ENCODE results near the gene LYSMD2.

Gene LYSMD2

DNA sequence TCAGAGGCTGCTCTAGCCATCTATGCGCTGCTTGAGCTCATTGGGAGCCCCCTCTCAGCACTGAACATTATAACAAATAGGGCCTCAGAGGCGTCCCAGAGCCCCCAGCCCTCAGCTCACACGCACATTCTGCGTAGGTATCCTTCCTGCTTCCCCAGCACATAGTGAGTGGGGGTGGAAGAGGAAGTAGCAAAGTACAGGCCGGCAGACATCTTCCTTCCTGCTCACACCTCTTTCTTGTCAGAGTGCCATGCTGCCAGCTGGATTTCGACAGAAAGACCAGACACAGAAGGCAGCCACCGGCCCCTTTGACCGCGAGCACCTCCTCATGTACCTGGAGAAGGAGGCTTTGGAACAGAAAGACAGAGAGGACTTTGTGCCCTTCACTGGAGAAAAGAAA is 30.6 kb upstream of the LYSMD2 start:
- Histone ChIP-seq H3K4me2 (ENCODE audit: low read length) (no peak overlapping the region), H3K4me1 (ENCODE audit: control insufficient read depth, insufficient read depth, low read length) (no peaks in the 10 kb centered on the region), H3K4me3 (ENCODE audit: low read length) (no peak overlapping the region), H3K27me3 (ENCODE audit: control insufficient read depth, insufficient read depth, low read length) (no peaks in the 10 kb centered on the region), H3K9me3 (replicated peaks; ENCODE audit: low read length) (no peaks in the 10 kb centered on the region), H3K36me3 (ENCODE audit: insufficient read depth, low read length) (no peaks in the 10 kb centered on the region), H3K9ac (ENCODE audit: low read depth, low read length) (no peak overlapping the region)

DNA sequence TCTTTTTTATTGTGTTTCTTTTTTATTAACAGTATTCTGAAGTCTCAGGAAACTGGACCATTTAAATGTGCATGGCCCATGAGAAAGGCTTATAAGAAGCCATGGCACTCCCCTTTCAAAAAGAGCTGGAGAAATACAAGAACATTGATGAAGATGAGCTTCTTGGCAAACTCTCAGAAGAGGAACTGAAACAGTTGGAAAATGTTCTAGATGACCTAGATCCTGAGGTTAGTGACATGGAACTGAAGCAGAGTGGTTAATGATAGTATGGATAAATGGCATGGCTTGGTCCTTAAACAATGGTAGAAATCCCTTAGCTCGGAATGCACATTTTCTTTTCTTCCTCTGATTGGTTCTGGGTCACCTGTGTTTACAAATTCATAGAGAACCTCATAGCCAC is 28.9 kb upstream of the LYSMD2 start:
- no peak overlapping the region for H3K4me3 ChIP-seq (ENCODE audit: low read length)

DNA sequence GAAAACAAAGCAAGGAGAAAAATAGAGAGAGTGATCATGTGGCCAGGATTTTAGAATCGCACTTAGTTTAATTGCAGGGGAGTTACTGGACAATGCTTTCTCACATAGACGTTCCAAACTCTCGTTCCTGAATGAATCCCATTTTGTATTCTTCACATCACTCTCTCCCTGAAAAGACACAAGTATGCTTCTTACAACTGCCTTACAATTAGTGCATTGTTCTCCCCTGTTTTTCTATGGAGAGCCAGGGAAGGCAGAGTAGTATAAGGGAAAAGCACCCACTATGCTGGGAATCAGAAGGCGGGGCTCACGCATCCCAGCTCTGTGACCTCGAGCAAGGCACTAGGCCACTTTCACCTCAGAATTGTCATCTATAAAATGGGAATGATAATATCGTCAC is 28.3 kb upstream of the LYSMD2 start:
- H3K27me3 ChIP-seq (ENCODE audit: control insufficient read depth, insufficient read depth, low read length) = no peaks in the 10 kb centered on the region

More for the DNA sequence above, 28.9 kb upstream of the LYSMD2 start:
- Histone ChIP-seq H3K9me3 (replicated peaks; ENCODE audit: low read length) (no peaks in the 10 kb centered on the region), H3K9ac (ENCODE audit: low read depth, low read length) (no peak overlapping the region), H3K4me2 (ENCODE audit: low read length) (no peak overlapping the region), H3K36me3 (ENCODE audit: insufficient read depth, low read length) (no peaks in the 10 kb centered on the region), H3K27me3 (ENCODE audit: control insufficient read depth, insufficient read depth, low read length) (no peaks in the 10 kb centered on the region), H3K4me1 (ENCODE audit: control insufficient read depth, insufficient read depth, low read length) (no peaks in the 10 kb centered on the region)

DNA sequence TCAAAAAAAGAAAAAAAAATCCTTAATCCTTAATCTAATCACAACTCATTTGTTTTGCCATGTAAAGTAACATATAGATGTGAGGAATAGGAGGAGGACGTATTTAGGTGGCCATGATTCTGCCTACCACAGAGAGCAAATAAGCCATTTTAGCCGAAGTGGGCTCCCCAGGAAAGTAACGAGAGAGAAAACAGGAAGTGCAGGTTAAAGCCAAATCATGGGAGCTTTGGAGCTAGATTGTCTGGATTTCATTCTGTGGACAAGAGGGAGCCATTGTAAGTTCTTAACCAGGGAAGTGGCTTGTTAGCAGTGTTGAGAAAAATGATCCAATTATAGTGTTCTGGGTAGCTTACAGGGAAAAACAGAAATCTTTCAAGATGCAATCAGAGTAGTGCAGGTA is 23.4 kb upstream of the LYSMD2 start:
- Histone ChIP-seq H3K4me1 (ENCODE audit: control insufficient read depth, insufficient read depth, low read length) (peaks cover 16% of the 10 kb centered on the region), H3K4me2 (ENCODE audit: low read length) (no peak overlapping the region)

More for the DNA sequence above, 28.3 kb upstream of the LYSMD2 start:
- H3K4me1 ChIP-seq (ENCODE audit: control insufficient read depth, insufficient read depth, low read length) = no peaks in the 10 kb centered on the region
- no peak overlapping the region for H3K4me3 ChIP-seq (ENCODE audit: low read length)
- H3K9me3 ChIP-seq (replicated peaks; ENCODE audit: low read length) = no peaks in the 10 kb centered on the region
- H3K36me3 ChIP-seq (ENCODE audit: insufficient read depth, low read length) = no peaks in the 10 kb centered on the region
- no peak overlapping the region for H3K9ac ChIP-seq (ENCODE audit: low read depth, low read length)
- H3K4me2 ChIP-seq (ENCODE audit: low read length) = no peak overlapping the region

DNA sequence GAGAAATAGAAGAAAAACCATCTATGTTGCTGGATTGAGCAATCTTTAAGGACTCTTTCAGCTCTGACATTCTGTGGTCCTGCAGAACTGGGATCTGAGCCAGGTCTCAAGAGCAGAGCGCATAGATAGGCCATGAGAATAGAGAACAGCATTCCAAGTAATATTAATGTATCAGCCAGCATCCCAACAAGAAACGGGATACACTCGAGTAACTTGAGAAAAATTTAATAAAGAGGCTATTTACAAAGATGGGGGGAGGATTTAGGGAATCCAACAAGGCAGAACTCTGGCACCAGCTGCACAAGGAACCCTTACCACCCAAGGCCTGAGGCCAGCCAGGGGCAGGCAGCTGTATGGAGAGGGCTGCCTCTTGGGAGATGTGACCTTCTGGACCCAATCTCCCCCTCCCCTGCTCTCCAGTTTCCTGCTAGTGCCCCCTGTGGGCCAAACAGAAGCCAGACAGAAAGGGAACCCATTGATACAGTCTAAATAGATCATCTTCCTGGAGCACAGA is 22.2 kb upstream of the LYSMD2 start:
- no peaks in the 10 kb centered on the region for H3K27me3 ChIP-seq (ENCODE audit: control insufficient read depth, insufficient read depth, low read length)
- H3K4me3 ChIP-seq (ENCODE audit: low read length) = no peak overlapping the region
- no peaks in the 10 kb centered on the region for H3K9me3 ChIP-seq (replicated peaks; ENCODE audit: low read length)
- no peaks in the 10 kb centered on the region for H3K36me3 ChIP-seq (ENCODE audit: insufficient read depth, low read length)
- peaks cover 16% of the 10 kb centered on the region for H3K4me1 ChIP-seq (ENCODE audit: control insufficient read depth, insufficient read depth, low read length)
- no peak overlapping the region for H3K9ac ChIP-seq (ENCODE audit: low read depth, low read length)
- H3K4me2 ChIP-seq (ENCODE audit: low read length) = no peak overlapping the region

More for the DNA sequence above, 23.4 kb upstream of the LYSMD2 start:
- Histone ChIP-seq H3K4me3 (ENCODE audit: low read length) (no peak overlapping the region), H3K27me3 (ENCODE audit: control insufficient read depth, insufficient read depth, low read length) (no peaks in the 10 kb centered on the region), H3K9ac (ENCODE audit: low read depth, low read length) (no peak overlapping the region), H3K9me3 (replicated peaks; ENCODE audit: low read length) (no peaks in the 10 kb centered on the region), H3K36me3 (ENCODE audit: insufficient read depth, low read length) (no peaks in the 10 kb centered on the region)

DNA sequence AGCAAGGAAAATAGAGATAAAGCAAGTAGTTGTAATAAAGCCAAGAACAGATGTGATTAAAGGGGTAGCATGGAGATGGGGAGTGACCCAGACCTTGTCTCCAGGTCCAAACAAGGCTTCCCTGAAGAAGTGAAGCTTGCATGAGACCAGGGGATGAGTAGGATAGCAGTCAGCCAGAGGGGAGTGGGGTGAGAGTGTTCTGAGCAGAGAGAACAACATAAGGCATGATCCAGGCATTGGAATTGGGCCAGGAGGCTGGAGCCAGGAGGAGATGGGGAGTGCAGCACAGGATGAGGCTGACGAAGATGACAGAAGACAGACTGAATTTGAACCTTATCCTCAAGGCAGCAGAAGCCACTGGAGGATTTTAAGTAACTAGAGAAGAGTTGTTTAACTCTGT is 21.2 kb upstream of the LYSMD2 start:
- H3K9ac ChIP-seq (ENCODE audit: low read depth, low read length) = no peak overlapping the region
- no peaks in the 10 kb centered on the region for H3K27me3 ChIP-seq (ENCODE audit: control insufficient read depth, insufficient read depth, low read length)
- peaks cover 16% of the 10 kb centered on the region for H3K4me1 ChIP-seq (ENCODE audit: control insufficient read depth, insufficient read depth, low read length)
- no peak overlapping the region for H3K4me3 ChIP-seq (ENCODE audit: low read length)
- no peaks in the 10 kb centered on the region for H3K9me3 ChIP-seq (replicated peaks; ENCODE audit: low read length)
- H3K36me3 ChIP-seq (ENCODE audit: insufficient read depth, low read length) = no peaks in the 10 kb centered on the region
- H3K4me2 ChIP-seq (ENCODE audit: low read length) = peak overlapping the region; percentile 8

DNA sequence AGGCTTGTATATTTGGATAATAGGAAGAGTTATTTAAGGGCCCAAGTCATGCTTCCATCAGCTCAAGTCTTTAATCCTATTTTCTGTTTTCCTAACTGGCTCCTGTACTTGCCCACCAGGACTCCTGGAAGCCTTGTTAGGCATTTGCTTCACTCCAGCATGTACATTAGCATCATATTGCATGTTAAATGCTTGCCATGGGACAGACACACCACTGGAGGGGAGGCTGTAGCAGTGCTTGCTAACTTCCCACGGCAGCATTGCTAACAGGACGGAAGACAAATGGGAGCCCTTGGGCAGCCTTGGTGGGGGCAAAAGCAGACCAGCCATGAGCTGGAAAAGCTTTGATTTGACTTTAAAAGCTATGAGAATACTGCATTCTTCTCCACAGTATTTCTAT is 20.0 kb upstream of the LYSMD2 start:
- H3K9me3 ChIP-seq (replicated peaks; ENCODE audit: low read length) = no peaks in the 10 kb centered on the region
- no peak overlapping the region for H3K4me2 ChIP-seq (ENCODE audit: low read length)
- no peak overlapping the region for H3K4me3 ChIP-seq (ENCODE audit: low read length)
- no peaks in the 10 kb centered on the region for H3K36me3 ChIP-seq (ENCODE audit: insufficient read depth, low read length)
- no peaks in the 10 kb centered on the region for H3K27me3 ChIP-seq (ENCODE audit: control insufficient read depth, insufficient read depth, low read length)
- H3K4me1 ChIP-seq (ENCODE audit: control insufficient read depth, insufficient read depth, low read length) = peaks cover 17% of the 10 kb centered on the region
- H3K9ac ChIP-seq (ENCODE audit: low read depth, low read length) = no peak overlapping the region

DNA sequence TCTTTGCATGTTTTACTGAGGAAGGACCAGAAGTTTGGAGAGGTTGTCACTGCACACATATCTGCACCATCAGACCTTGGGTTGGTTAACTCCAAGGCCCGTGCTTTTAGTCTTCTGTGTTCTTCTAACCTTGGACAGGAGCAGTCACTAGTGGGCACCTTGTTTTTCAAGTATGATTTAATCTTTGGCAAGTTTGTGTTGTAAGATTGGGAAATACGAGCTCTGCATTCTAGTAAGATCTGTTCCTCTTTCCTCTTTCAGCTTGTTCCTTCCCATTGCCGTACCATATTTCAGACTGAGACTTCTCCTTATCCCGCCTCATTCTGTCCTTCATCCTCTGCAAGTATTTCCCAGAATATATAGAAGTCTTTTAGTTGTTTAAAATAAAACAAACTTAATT is 19.0 kb upstream of the LYSMD2 start:
- Histone ChIP-seq H3K9ac (ENCODE audit: low read depth, low read length) (no peak overlapping the region), H3K4me3 (ENCODE audit: low read length) (no peak overlapping the region), H3K4me1 (ENCODE audit: control insufficient read depth, insufficient read depth, low read length) (peaks cover 21% of the 10 kb centered on the region), H3K36me3 (ENCODE audit: insufficient read depth, low read length) (no peaks in the 10 kb centered on the region), H3K4me2 (ENCODE audit: low read length) (no peak overlapping the region), H3K27me3 (ENCODE audit: control insufficient read depth, insufficient read depth, low read length) (no peaks in the 10 kb centered on the region), H3K9me3 (replicated peaks; ENCODE audit: low read length) (no peaks in the 10 kb centered on the region)

DNA sequence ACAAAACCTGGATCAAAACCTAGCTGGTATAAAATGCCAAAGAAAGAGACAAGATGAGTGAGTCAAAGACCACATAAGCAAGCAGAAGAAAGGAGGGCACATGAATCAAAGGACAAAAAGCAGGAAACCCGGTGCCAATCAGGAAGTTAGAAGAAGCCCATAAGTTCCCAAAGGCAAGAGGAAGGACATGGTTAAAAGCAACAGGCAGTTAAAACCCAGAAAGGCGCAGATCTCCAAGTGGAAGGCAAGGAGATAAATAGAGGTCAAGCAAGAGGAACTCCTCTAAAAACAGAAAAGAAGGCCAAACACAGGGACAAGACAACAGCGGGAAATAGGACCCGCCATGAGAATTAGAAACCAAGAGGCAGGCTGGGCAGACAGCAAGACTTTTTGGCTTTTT is 18.3 kb upstream of the LYSMD2 start:
- H3K36me3 ChIP-seq (ENCODE audit: insufficient read depth, low read length) = no peaks in the 10 kb centered on the region
- H3K9me3 ChIP-seq (replicated peaks; ENCODE audit: low read length) = no peaks in the 10 kb centered on the region
- peaks cover 26% of the 10 kb centered on the region for H3K4me1 ChIP-seq (ENCODE audit: control insufficient read depth, insufficient read depth, low read length)
- H3K27me3 ChIP-seq (ENCODE audit: control insufficient read depth, insufficient read depth, low read length) = peaks cover 4% of the 10 kb centered on the region
- H3K4me2 ChIP-seq (ENCODE audit: low read length) = no peak overlapping the region
- no peak overlapping the region for H3K4me3 ChIP-seq (ENCODE audit: low read length)
- no peak overlapping the region for H3K9ac ChIP-seq (ENCODE audit: low read depth, low read length)

DNA sequence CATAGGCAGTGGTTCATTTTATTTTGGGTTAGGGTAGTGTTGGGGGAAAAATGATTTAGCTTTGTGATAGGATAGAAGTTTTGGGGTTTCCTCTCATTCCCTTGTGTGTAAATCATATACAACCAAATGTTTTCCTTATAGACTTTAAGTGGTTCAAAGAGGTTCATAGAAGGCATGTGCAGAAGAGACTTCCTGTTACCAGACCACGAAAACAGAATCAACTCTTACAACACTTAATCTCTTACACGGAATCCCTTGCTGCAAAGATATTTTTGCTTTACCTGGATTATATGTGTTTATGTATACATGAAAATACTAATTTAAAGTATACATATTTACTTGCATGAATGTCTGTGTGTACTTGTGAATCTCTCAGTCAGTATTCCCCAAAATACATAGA is 16.8 kb upstream of the LYSMD2 start:
- H3K36me3 ChIP-seq (ENCODE audit: insufficient read depth, low read length) = no peaks in the 10 kb centered on the region
- H3K9ac ChIP-seq (ENCODE audit: low read depth, low read length) = no peak overlapping the region
- no peak overlapping the region for H3K4me2 ChIP-seq (ENCODE audit: low read length)
- H3K27me3 ChIP-seq (ENCODE audit: control insufficient read depth, insufficient read depth, low read length) = peaks cover 19% of the 10 kb centered on the region
- no peak overlapping the region for H3K4me3 ChIP-seq (ENCODE audit: low read length)
- H3K9me3 ChIP-seq (replicated peaks; ENCODE audit: low read length) = no peaks in the 10 kb centered on the region
- peaks cover 22% of the 10 kb centered on the region for H3K4me1 ChIP-seq (ENCODE audit: control insufficient read depth, insufficient read depth, low read length)

DNA sequence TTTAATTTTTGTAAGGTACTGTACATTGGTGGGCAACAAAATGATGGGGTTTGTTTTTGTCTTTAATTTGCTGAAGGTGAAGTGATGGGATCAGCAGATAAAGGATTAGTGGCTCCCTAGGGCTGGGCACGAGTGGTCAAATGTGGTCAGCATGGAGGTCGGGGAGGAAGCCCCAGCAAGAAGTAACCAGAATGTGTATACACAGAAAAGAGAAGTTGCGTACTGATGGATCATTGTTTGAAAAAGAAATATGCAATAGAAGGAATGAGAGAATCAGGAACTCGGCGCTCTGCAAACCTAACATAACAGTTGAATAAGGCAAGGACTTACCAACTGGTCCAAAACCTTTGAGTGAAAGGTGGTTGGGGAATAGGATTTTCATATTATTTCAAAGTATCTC is 15.4 kb upstream of the LYSMD2 start:
- Histone ChIP-seq H3K36me3 (ENCODE audit: insufficient read depth, low read length) (no peaks in the 10 kb centered on the region), H3K4me3 (ENCODE audit: low read length) (no peak overlapping the region), H3K9ac (ENCODE audit: low read depth, low read length) (no peak overlapping the region), H3K4me1 (ENCODE audit: control insufficient read depth, insufficient read depth, low read length) (peaks cover 11% of the 10 kb centered on the region), H3K27me3 (ENCODE audit: control insufficient read depth, insufficient read depth, low read length) (peaks cover 27% of the 10 kb centered on the region), H3K9me3 (replicated peaks; ENCODE audit: low read length) (no peaks in the 10 kb centered on the region), H3K4me2 (ENCODE audit: low read length) (peak overlapping the region; percentile 81)
